OCI-LY7 (cell line): ENCODE measurements around the gene WFDC10A. TPM values are rescaled to one million over a fixed set of nuclear protein-coding genes. Genes with fewer than 3 reads are reported as not detected.
"Not testable (repeated sequence)": the region's sequence is repeated elsewhere in the genome, so short reads cannot be mapped to it uniquely, and the experiment has no call there.

Source experiments
- Bru-seq: library from RNA; stranded (reverse); fragments of 400-500 nt; gene quantifications from one replicate; lab custom pipeline; 2021; lab: Mats Ljungman, UMichigan
- BruChase-seq, 2 experiments: library from RNA; stranded (reverse); fragments of 400-500 nt; gene quantifications; one replicate each; lab custom pipeline; 2021; lab: Mats Ljungman, UMichigan
- BruUV-seq: library from RNA; stranded (reverse); fragments of 400-500 nt; replicated peaks from 2 replicates; lab custom pipeline; 2021; lab: Mats Ljungman, UMichigan
- CTCF ChIA-PET: fragments of 300-600 bp; sonication (Branson Sonifier 250); formaldehyde crosslinking; loops from one replicate; lab custom pipeline; 2022; ENCODE audit warnings: antibody characterized with exemption; ENCODE audit not compliant: unreplicated experiment; lab: Charles Lee
- POLR2A ChIA-PET: fragments of 300-600 bp; sonication (Branson Sonifier 250); formaldehyde crosslinking; loops from one replicate; lab custom pipeline; 2022; ENCODE audit warnings: antibody characterized with exemption; lab: Charles Lee
- DNase-seq: peaks from one replicate; pipeline ENCODE4 v3.0.0-alpha.2; 2015; ENCODE audit warnings: low spot score
- H2AFZ ChIP-seq: fragments of 200-600 bp; sonication (generic), shearing (Covaris generic); 2 replicates; pipeline ENCODE4 v1.6.1; 2014; ENCODE audit warnings: mild to moderate bottlenecking, antibody characterized with exemption, low read length, moderate library complexity
- H3K27ac ChIP-seq: fragments of 200-600 bp; sonication (generic); 2 replicates; pipeline ENCODE4 v1.5.1; 2014; ENCODE audit warnings: mixed run types, low read depth, mild to moderate bottlenecking, moderate library complexity, low read length, inconsistent platforms; ENCODE audit not compliant: poor library complexity, severe bottlenecking
- H3K36me3 ChIP-seq: fragments of 200-600 bp; sonication (generic); 2 replicates; pipeline ENCODE4 v1.6.1; 2014; ENCODE audit warnings: mild to moderate bottlenecking, antibody characterized with exemption, low read length, moderate library complexity, mixed read lengths; ENCODE audit not compliant: insufficient read depth
- H3K4me1 ChIP-seq: fragments of 200-600 bp; sonication (generic); 2 replicates; pipeline ENCODE4 v1.5.1; 2014; ENCODE audit warnings: mild to moderate bottlenecking, low read length; ENCODE audit not compliant: insufficient read depth, poor library complexity, severe bottlenecking
- H3K4me2 ChIP-seq: fragments of 200-600 bp; sonication (generic); 2 replicates; pipeline ENCODE4 v1.6.1; 2014; ENCODE audit warnings: mild to moderate bottlenecking, low read length
- H3K4me3 ChIP-seq: fragments of 200-600 bp; sonication (generic); 2 replicates; pipeline ENCODE4 v1.5.1; 2014; ENCODE audit warnings: mild to moderate bottlenecking, low read depth, low read length; ENCODE audit not compliant: poor library complexity, severe bottlenecking
- H3K79me2 ChIP-seq: fragments of 200-600 bp; sonication (generic); 2 replicates; pipeline ENCODE4 v1.6.1; 2016; ENCODE audit warnings: low read depth, mild to moderate bottlenecking, low read length, moderate library complexity, mixed read lengths; ENCODE audit not compliant: insufficient read depth
- H3K9me2 ChIP-seq: fragments of 200-600 bp; sonication (generic); 2 replicates; pipeline ENCODE4 v1.6.1; 2016; ENCODE audit warnings: mild to moderate bottlenecking, low read length, mixed read lengths; ENCODE audit not compliant: insufficient read depth
- H3K9me3 ChIP-seq: fragments of 200-600 bp; sonication (generic); 2 replicates; pipeline ENCODE4 v1.6.1; 2014; ENCODE audit warnings: mild to moderate bottlenecking, mixed run types, low read length, mixed read lengths
- H4K20me1 ChIP-seq: fragments of 200-600 bp; sonication (generic); 2 replicates; pipeline ENCODE4 v1.6.1; 2014; ENCODE audit warnings: mild to moderate bottlenecking, antibody characterized with exemption, low read length, moderate library complexity, mixed read lengths; ENCODE audit not compliant: insufficient read depth
- CTCF ChIP-seq: fragments of 200-600 bp; sonication (generic); conservative IDR thresholded peaks from 2 replicates; pipeline ENCODE4 v1.5.1; 2014; ENCODE audit warnings: mild to moderate bottlenecking, antibody characterized with exemption, low read length, moderate library complexity, mixed read lengths
- EZH2phosphoT487 ChIP-seq: fragments of 200-600 bp; sonication (generic); IDR thresholded peaks from 2 replicates; pipeline ENCODE4 v1.6.1; 2018; ENCODE audit warnings: low read depth, borderline replicate concordance, mild to moderate bottlenecking, mixed run types, antibody characterized with exemption, low read length, moderate library complexity, mixed read lengths
- intact Hi-C: fragments of 100-400 bp; cut with micrococcal nuclease; formaldehyde crosslinking; loops from one replicate; pipeline ENCODE4 v1.10.0; 2022; ENCODE audit not compliant: unreplicated experiment
- long read RNA-seq: library from polyadenylated mRNA; stranded (forward); transcript quantifications from one replicate; pipeline ENCODE4 v2.0.0, GENCODE V29; 2022
- total RNA-seq, 2 experiments: library from RNA; depleted of rRNA in 1 of 2; stranded (reverse); fragments of >200 nt in 1 of 2; shearing (Covaris generic) in 1 of 2; gene quantifications; 2 replicates each; pipeline ENCODE4 v1.2.3, GENCODE V29; 2014 to 2022

The WFDC10A gene
- total RNA-seq (2014; rRNA removed; shearing (Covaris generic)) (not detected in 2 replicates), total RNA-seq (2022) (not detected in 2 replicates), Bru-seq, nascent RNA (not detected), BruChase-seq, experiment 1, labeled RNA remaining after a 6-hour chase (not detected), BruChase-seq, experiment 2, labeled RNA remaining after a 2-hour chase (not detected)
- long read RNA-seq = 0 reads

- BruUV-seq = no TSS peak
- H3K36me3 ChIP-seq = no peaks in the 10 kb centered on the region
- no peaks in the 10 kb centered on the region for H3K9me3 ChIP-seq
- H4K20me1 ChIP-seq = no peaks in the 10 kb centered on the region
- H3K27ac ChIP-seq = no peak within 1 kb of the TSS
- no peaks in the 10 kb centered on the region for H3K9me2 ChIP-seq
- TF ChIP-seq CTCF = peak; percentile 73
- no peak for TF ChIP-seq EZH2phosphoT487
- no peaks in the 10 kb centered on the region for H3K4me1 ChIP-seq
- no peaks in the 10 kb centered on the region for H3K79me2 ChIP-seq
- H3K4me3 ChIP-seq = no peak within 1 kb of the TSS
- peak; percentile 28 for DNase-seq
- POLR2A ChIA-PET = interaction anchor here (0.7 kb wide), 1 partner anchor 18 kb away, joined by 3 read pairs; no protein-coding TSS in a partner anchor
- intact Hi-C loops = no loop called here
- no peak within 1 kb of the TSS for H2AFZ ChIP-seq
- H3K4me2 ChIP-seq = no peak within 1 kb of the TSS
- CTCF ChIA-PET = no interaction called here
Measured at GRCh38 chr20:45629496-45630100, at the start of gene WFDC10A. Gene WFDC10A (plus strand): TSS chr20:45629739. CDS start chr20:45629814, 75 bp downstream.

- intact Hi-C loops = no loop called here
- no peaks in the 10 kb centered on the region for H4K20me1 ChIP-seq
- no peak overlapping the region for H3K4me3 ChIP-seq
- no peaks in the 10 kb centered on the region for H3K9me2 ChIP-seq
- TF ChIP-seq CTCF (no peak), EZH2phosphoT487 (no peak)
- no peak overlapping the region for H2AFZ ChIP-seq
- H3K36me3 ChIP-seq = no peaks in the 10 kb centered on the region
- no peak for DNase-seq
- no peaks in the 10 kb centered on the region for H3K79me2 ChIP-seq
- no TSS peak for BruUV-seq
- no peak overlapping the region for H3K27ac ChIP-seq
- H3K4me1 ChIP-seq = no peaks in the 10 kb centered on the region
- no peak overlapping the region for H3K4me2 ChIP-seq
- H3K9me3 ChIP-seq = no peaks in the 10 kb centered on the region
- ChIA-PET CTCF (no interaction called here), POLR2A (interaction anchor here (0.7 to 0.8 kb wide), 3 partner anchors 95 to 584 kb away, joined by 3 to 4 read pairs (median 3); no protein-coding TSS in a partner anchor)
Measured at GRCh38 chr20:45581702-45582101, 47.8 kb upstream of the WFDC10A start.

GRCh38 chr20:45583502-45583901 is 46.0 kb upstream of the WFDC10A start:
- Histone ChIP-seq H3K9me3 (no peaks in the 10 kb centered on the region), H2AFZ (no peak overlapping the region), H3K36me3 (no peaks in the 10 kb centered on the region), H4K20me1 (no peaks in the 10 kb centered on the region), H3K4me2 (no peak overlapping the region), H3K9me2 (no peaks in the 10 kb centered on the region), H3K4me1 (no peaks in the 10 kb centered on the region), H3K27ac (no peak overlapping the region), H3K4me3 (no peak overlapping the region), H3K79me2 (no peaks in the 10 kb centered on the region)
- CTCF ChIA-PET = no interaction called here
- POLR2A ChIA-PET = no interaction called here
- no peak for DNase-seq
- TF ChIP-seq CTCF = no peak
- no peak for TF ChIP-seq EZH2phosphoT487
- intact Hi-C loops = no loop called here
- BruUV-seq = no TSS peak

- DNase-seq, H3K36me3 ChIP-seq, H3K4me1 ChIP-seq, H4K20me1 ChIP-seq, BruUV-seq, H3K4me2 ChIP-seq, H3K27ac ChIP-seq, H3K4me3 ChIP-seq, H3K9me2 ChIP-seq, CTCF ChIA-PET, POLR2A ChIA-PET, H2AFZ ChIP-seq, intact Hi-C loops, H3K79me2 ChIP-seq, H3K9me3 ChIP-seq: not testable (repeated sequence)
Measured at GRCh38 chr20:45584294-45584693, 45.2 kb upstream of the WFDC10A start.
